ENCODE data around the gene RHOF. TPM values are rescaled to one million over a fixed set of nuclear protein-coding genes. Genes with fewer than 3 reads are reported as not detected.

Gene RHOF
- total RNA-seq, 1 experiment from 2014 or later, result 29.1 TPM

DNA sequence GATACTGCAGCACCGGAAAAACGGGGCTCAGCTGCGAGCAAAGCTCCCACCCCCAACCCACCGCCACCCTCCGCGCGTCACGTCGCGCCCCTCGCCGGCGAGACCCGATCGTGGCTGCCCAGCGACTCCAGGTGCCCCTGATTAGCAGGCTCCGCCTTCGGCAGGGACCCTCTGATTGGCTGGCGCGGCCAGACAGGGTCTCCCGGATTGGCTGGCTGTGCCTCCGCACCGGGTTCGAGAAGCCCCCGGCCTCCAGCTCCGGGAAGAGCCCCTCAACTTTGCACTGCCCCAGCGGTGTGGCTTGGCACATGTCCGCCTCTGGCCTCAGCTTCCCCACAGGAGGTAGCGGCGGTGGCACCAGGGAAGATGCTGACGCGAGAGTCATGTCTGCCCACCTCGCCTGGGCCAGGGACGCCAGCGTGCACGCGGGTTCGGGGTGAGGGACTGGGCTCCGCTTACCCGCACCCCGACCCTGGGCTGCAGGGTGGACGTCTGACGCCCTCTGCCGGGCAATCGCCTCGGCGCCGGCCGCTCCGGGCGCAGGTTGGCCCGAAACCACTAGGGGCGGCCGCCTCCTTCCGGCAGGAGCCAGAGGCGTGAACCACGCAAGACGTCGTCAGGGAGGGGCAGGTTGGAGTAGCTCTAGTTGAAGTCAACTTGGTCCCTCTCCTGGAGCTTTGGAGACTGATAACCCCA lies 498 bp upstream of the RHOF start:
- peaks cover 11 to 34% (median 24%) of the 10 kb centered on the region in 3 experiments; a peak in 5 of 7 replicates for H3K36me3 Mint-ChIP-seq (ENCODE audit: insufficient read depth in 1 of 3, low read depth in 3 of 3)
- H3K27ac Mint-ChIP-seq, result peak overlapping the region; percentile 92 to 96 (median 96); a peak in 6 of 7 replicates
- peaks cover 39 to 46% of the 10 kb centered on the region in 2 experiments for H3K4me1 Mint-ChIP-seq
- H3K27ac ChIP-seq (ENCODE audit: insufficient read length, low read depth, low read length), result no peak overlapping the region
- no peak overlapping the region for H3K4ac ChIP-seq (ENCODE audit: low read depth, low read length)
- peaks cover 4% of the 10 kb centered on the region; the same call in 1 of the 2 replicates for H3K4me1 ChIP-seq (ENCODE audit: insufficient read depth, low read length)
- no peaks in the 10 kb centered on the region for H4K20me1 ChIP-seq (ENCODE audit: control insufficient read depth, insufficient read depth, insufficient read length)
- no peak overlapping the region for H2BK12ac ChIP-seq (ENCODE audit: insufficient read length, low read depth, low read length)
- no peak overlapping the region for H3K14ac ChIP-seq (ENCODE audit: insufficient read depth, low read length)
- TF ChIP-seq, protein P1, sequence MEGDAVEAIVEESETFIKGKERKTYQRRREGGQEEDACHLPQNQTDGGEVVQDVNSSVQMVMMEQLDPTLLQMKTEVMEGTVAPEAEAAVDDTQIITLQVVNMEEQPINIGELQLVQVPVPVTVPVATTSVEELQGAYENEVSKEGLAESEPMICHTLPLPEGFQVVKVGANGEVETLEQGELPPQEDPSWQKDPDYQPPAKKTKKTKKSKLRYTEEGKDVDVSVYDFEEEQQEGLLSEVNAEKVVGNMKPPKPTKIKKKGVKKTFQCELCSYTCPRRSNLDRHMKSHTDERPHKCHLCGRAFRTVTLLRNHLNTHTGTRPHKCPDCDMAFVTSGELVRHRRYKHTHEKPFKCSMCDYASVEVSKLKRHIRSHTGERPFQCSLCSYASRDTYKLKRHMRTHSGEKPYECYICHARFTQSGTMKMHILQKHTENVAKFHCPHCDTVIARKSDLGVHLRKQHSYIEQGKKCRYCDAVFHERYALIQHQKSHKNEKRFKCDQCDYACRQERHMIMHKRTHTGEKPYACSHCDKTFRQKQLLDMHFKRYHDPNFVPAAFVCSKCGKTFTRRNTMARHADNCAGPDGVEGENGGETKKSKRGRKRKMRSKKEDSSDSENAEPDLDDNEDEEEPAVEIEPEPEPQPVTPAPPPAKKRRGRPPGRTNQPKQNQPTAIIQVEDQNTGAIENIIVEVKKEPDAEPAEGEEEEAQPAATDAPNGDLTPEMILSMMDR (conservative IDR thresholded peaks at IDR 0.05), result no peak; the same call in none of the 3 replicates
- peaks cover 9% of the 10 kb centered on the region for H3K23me2 ChIP-seq (ENCODE audit: insufficient read length, low read depth, low read length, poor library complexity, severe bottlenecking)
- no peak overlapping the region for H4K8ac ChIP-seq (replicated peaks; ENCODE audit: insufficient read length, low read depth, low read length)
- no peak overlapping the region for H3K56ac ChIP-seq (ENCODE audit: insufficient read length, low read depth, low read length)
- H2BK20ac ChIP-seq (ENCODE audit: low read depth, low read length, poor library complexity, severe bottlenecking), result no peak overlapping the region
- no peak overlapping the region for H3T11ph ChIP-seq (ENCODE audit: low read length)
- peak overlapping the region; percentile 55 for H3K18ac ChIP-seq (ENCODE audit: insufficient read length, low read depth, low read length)
- H3K27me3 Mint-ChIP-seq (ENCODE audit: low read depth), result peaks cover 5% of the 10 kb centered on the region
- H4K5ac ChIP-seq (ENCODE audit: insufficient read length, low read depth, low read length), result no peak overlapping the region
- peak; percentile 98 for DNase-seq
- no CpG with 5 or more reads among the region's 59 CpGs for WGBS (ENCODE audit: extremely low coverage, insufficient read length, low lambda C conversion rate)
- no peaks in the 10 kb centered on the region for H3K79me2 ChIP-seq (ENCODE audit: insufficient read depth, low read length)
- H2BK120ac ChIP-seq (ENCODE audit: low read depth, low read length, poor library complexity, severe bottlenecking), result no peak overlapping the region
- no peak overlapping the region for H2BK5ac ChIP-seq (ENCODE audit: insufficient read length, low read length)
- no peaks in the 10 kb centered on the region for H3K9me3 ChIP-seq (ENCODE audit: control insufficient read depth, low read depth, low read length)
- H2BK15ac ChIP-seq (ENCODE audit: low read depth, low read length), result no peak overlapping the region
- peak overlapping the region; percentile 66 to 80 for H3K4me3 Mint-ChIP-seq
- no peaks in the 10 kb centered on the region for H3K27me3 ChIP-seq (ENCODE audit: insufficient read depth, low read length)
- H3K79me1 ChIP-seq (ENCODE audit: insufficient read depth, low read depth, low read length, poor library complexity, severe bottlenecking), result no peaks in the 10 kb centered on the region
- H3K4me2 ChIP-seq (ENCODE audit: insufficient read depth, insufficient read length, low read length), result peak overlapping the region; percentile 34
- no peak overlapping the region for H2AFZ ChIP-seq (ENCODE audit: low read length)
- H4K91ac ChIP-seq (ENCODE audit: insufficient read length, low read depth, low read length), result no peak overlapping the region
- no peak overlapping the region for H3K23ac ChIP-seq (ENCODE audit: insufficient read length, low read depth, low read length)
- H2AK5ac ChIP-seq (ENCODE audit: insufficient read length, low read length), result no peak overlapping the region
- H3K9me3 Mint-ChIP-seq, result no peaks in the 10 kb centered on the region; a peak in 2 of 5 replicates
- no peak overlapping the region for H3K9ac ChIP-seq (ENCODE audit: extremely low read depth, insufficient read length, low read length)
